HEK293 (cell line): ENCODE data around the gene TMEM207.

Source experiments
- CTCF ChIA-PET: fragments of 350-600 bp; formaldehyde crosslinking; extraction: SDS; loops from one replicate; lab custom pipeline; 2021; ENCODE audit warnings: antibody characterized with exemption; lab: Yijun Ruan, JAX
- POLR2A ChIA-PET: fragments of 300-600 bp; formaldehyde crosslinking; extraction: SDS; loops from one replicate; lab custom pipeline; 2020; ENCODE audit warnings: antibody characterized with exemption, inconsistent platforms; lab: Yijun Ruan, JAX
- H3K27ac ChIP-seq: fragments of 200-500 bp; sonication (Bioruptor generic); 2 replicates; pipeline ENCODE4 v1.5.1; 2014; ENCODE audit warnings: low read depth, low read length, control low read depth, inconsistent platforms; ENCODE audit errors: extremely low read depth
- H3K36me3 ChIP-seq, 2 experiments: fragments of 200-500 bp in 1 of 2; sonication (Bioruptor generic) in 1 of 2; 1 replicate in 1 of 2; 2 replicates in 1 of 2; pipeline ENCODE4 v1.5.1; 2014 to 2017; ENCODE audit warnings: inconsistent platforms in 2 of 2, low read length in 2 of 2; ENCODE audit not compliant: control insufficient read depth in 2 of 2, insufficient read depth in 1 of 2
- H3K4me1 ChIP-seq: fragments of 200-500 bp; sonication (Bioruptor generic); 2 replicates; pipeline ENCODE4 v1.5.1; 2014; ENCODE audit warnings: mild to moderate bottlenecking, low read length, inconsistent platforms; ENCODE audit not compliant: control insufficient read depth, insufficient read depth
- H3K4me3 ChIP-seq: 2 replicates; pipeline ENCODE4 v1.5.1; 2011; ENCODE audit warnings: low read depth, mild to moderate bottlenecking, control low read depth, low read length, moderate library complexity
- H3K9me3 ChIP-seq: fragments of 200-500 bp; sonication (Bioruptor generic); 2 replicates; pipeline ENCODE4 v1.5.1; 2014; ENCODE audit warnings: low read depth, low read length, inconsistent platforms; ENCODE audit not compliant: control insufficient read depth, insufficient read depth
- FEZF1 ChIP-seq: fragments of 450-650 bp; formaldehyde crosslinking; IDR thresholded peaks from 2 replicates; pipeline ENCODE4 v1.5.1; 2016; ENCODE audit warnings: missing biosample characterization, missing genetic modification characterization
- GLI4 ChIP-seq: fragments of 450-650 bp; formaldehyde crosslinking; IDR thresholded peaks from 2 replicates; pipeline ENCODE4 v1.5.1; 2016; ENCODE audit warnings: missing biosample characterization, missing genetic modification characterization
- GLIS1 ChIP-seq: fragments of 450-650 bp; formaldehyde crosslinking; IDR thresholded peaks from 2 replicates; pipeline ENCODE4 v1.5.1; 2016; ENCODE audit warnings: missing biosample characterization, missing genetic modification characterization
- GLIS2 ChIP-seq: fragments of 450-650 bp; formaldehyde crosslinking; IDR thresholded peaks from 2 replicates; pipeline ENCODE4 v1.5.1; 2016; ENCODE audit warnings: missing biosample characterization, missing genetic modification characterization
- ZFP41 ChIP-seq: fragments of 450-650 bp; formaldehyde crosslinking; IDR thresholded peaks from 2 replicates; pipeline ENCODE4 v1.5.1; 2016; ENCODE audit warnings: missing biosample characterization, missing genetic modification characterization, borderline replicate concordance
- ZNF155 ChIP-seq: fragments of 450-650 bp; formaldehyde crosslinking; IDR thresholded peaks from 2 replicates; pipeline ENCODE4 v1.5.1; 2016; ENCODE audit warnings: missing biosample characterization, missing genetic modification characterization
- ZNF175 ChIP-seq: fragments of 450-650 bp; formaldehyde crosslinking; IDR thresholded peaks from 2 replicates; pipeline ENCODE4 v1.5.1; 2016; ENCODE audit warnings: missing biosample characterization, missing genetic modification characterization
- ZNF223 ChIP-seq: fragments of 450-650 bp; formaldehyde crosslinking; IDR thresholded peaks from 2 replicates; pipeline ENCODE4 v1.5.1; 2016; ENCODE audit warnings: missing biosample characterization, missing genetic modification characterization
- ZNF248 ChIP-seq: fragments of 450-650 bp; formaldehyde crosslinking; IDR thresholded peaks from 2 replicates; pipeline ENCODE4 v1.5.1; 2017; ENCODE audit warnings: missing biosample characterization, missing genetic modification characterization
- ZNF302 ChIP-seq: fragments of 450-650 bp; formaldehyde crosslinking; IDR thresholded peaks from 2 replicates; pipeline ENCODE4 v1.5.1; 2016; ENCODE audit warnings: missing biosample characterization, missing genetic modification characterization, low read depth
- ZNF324 ChIP-seq: fragments of 450-650 bp; formaldehyde crosslinking; IDR thresholded peaks from 2 replicates; pipeline ENCODE4 v1.5.1; 2016; ENCODE audit warnings: missing biosample characterization, missing genetic modification characterization
- ZNF341 ChIP-seq: fragments of 450-650 bp; formaldehyde crosslinking; IDR thresholded peaks from 2 replicates; pipeline ENCODE4; 2016; ENCODE audit warnings: low read depth, missing biosample characterization, missing genetic modification characterization
- ZNF394 ChIP-seq: fragments of 450-650 bp; formaldehyde crosslinking; IDR thresholded peaks from 2 replicates; pipeline ENCODE4 v1.5.1; 2016; ENCODE audit warnings: missing biosample characterization, missing genetic modification characterization, mild to moderate bottlenecking, moderate library complexity, borderline replicate concordance
- ZNF398 ChIP-seq: fragments of 450-650 bp; formaldehyde crosslinking; IDR thresholded peaks from 2 replicates; pipeline ENCODE4 v1.5.1; 2017; ENCODE audit warnings: missing biosample characterization, missing genetic modification characterization
- ZNF501 ChIP-seq: fragments of 450-650 bp; formaldehyde crosslinking; IDR thresholded peaks from 2 replicates; pipeline ENCODE4 v1.5.1; 2016; ENCODE audit warnings: missing biosample characterization, missing genetic modification characterization
- ZNF510 ChIP-seq: fragments of 450-650 bp; formaldehyde crosslinking; IDR thresholded peaks from 2 replicates; pipeline ENCODE4 v1.5.1; 2018; ENCODE audit warnings: mild to moderate bottlenecking, missing genetic modification characterization, missing biosample characterization; ENCODE audit not compliant: insufficient replicate concordance
- ZNF514 ChIP-seq: fragments of 450-650 bp; formaldehyde crosslinking; IDR thresholded peaks from 2 replicates; pipeline ENCODE4 v1.5.1; 2016; ENCODE audit warnings: missing biosample characterization, missing genetic modification characterization
- ZNF561 ChIP-seq: fragments of 450-650 bp; IDR thresholded peaks from 2 replicates; pipeline ENCODE4 v1.5.1; 2018; ENCODE audit warnings: missing biosample characterization, missing genetic modification characterization, borderline replicate concordance
- ZNF747 ChIP-seq: fragments of 450-650 bp; formaldehyde crosslinking; IDR thresholded peaks from 2 replicates; pipeline ENCODE4 v1.5.1; 2016; ENCODE audit warnings: missing biosample characterization, missing genetic modification characterization
- TF ChIP-seq, protein P1 (sequence below): fragments of 450-650 bp; formaldehyde crosslinking; IDR thresholded peaks from 2 replicates; pipeline ENCODE4 v1.5.1; 2017; ENCODE audit warnings: missing biosample characterization, missing genetic modification characterization
- TF ChIP-seq, protein P2 (sequence below): fragments of 450-650 bp; IDR thresholded peaks from 2 replicates; pipeline ENCODE4 v1.5.1; 2018; ENCODE audit warnings: missing biosample characterization, missing genetic modification characterization
- TF ChIP-seq, protein P3 (sequence below): fragments of 450-650 bp; formaldehyde crosslinking; IDR thresholded peaks from 2 replicates; pipeline ENCODE4 v1.5.1; 2016; ENCODE audit warnings: missing biosample characterization, missing genetic modification characterization
- TF ChIP-seq, protein P4 (sequence below): fragments of 450-650 bp; formaldehyde crosslinking; IDR thresholded peaks from 2 replicates; pipeline ENCODE4 v1.5.1; 2016; ENCODE audit warnings: missing biosample characterization, missing genetic modification characterization

Gene TMEM207

GRCh38 chr3:190455828-190456227 is 6.1 kb upstream of the TMEM207 start (continued):
- TF ChIP-seq, protein P1, sequence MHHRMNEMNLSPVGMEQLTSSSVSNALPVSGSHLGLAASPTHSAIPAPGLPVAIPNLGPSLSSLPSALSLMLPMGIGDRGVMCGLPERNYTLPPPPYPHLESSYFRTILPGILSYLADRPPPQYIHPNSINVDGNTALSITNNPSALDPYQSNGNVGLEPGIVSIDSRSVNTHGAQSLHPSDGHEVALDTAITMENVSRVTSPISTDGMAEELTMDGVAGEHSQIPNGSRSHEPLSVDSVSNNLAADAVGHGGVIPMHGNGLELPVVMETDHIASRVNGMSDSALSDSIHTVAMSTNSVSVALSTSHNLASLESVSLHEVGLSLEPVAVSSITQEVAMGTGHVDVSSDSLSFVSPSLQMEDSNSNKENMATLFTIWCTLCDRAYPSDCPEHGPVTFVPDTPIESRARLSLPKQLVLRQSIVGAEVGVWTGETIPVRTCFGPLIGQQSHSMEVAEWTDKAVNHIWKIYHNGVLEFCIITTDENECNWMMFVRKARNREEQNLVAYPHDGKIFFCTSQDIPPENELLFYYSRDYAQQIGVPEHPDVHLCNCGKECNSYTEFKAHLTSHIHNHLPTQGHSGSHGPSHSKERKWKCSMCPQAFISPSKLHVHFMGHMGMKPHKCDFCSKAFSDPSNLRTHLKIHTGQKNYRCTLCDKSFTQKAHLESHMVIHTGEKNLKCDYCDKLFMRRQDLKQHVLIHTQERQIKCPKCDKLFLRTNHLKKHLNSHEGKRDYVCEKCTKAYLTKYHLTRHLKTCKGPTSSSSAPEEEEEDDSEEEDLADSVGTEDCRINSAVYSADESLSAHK (tag by site-specific recombination) = no peak
- TF ChIP-seq ZNF324 = no peak
- TF ChIP-seq GLIS2 (tag by site-specific recombination) = no peak
- TF ChIP-seq ZNF501 = no peak
- no peak for TF ChIP-seq ZNF175 (tag by site-specific recombination)
- no peak for TF ChIP-seq ZFP41 (tag by site-specific recombination)
- no peak for TF ChIP-seq ZNF155
- no peak for TF ChIP-seq ZNF514 (tag by site-specific recombination)

GRCh38 chr3:190448256-190448655 is 1.4 kb downstream of the TMEM207 start:
- no peak overlapping the region for H3K27ac ChIP-seq
- H3K4me1 ChIP-seq = no peaks in the 10 kb centered on the region
- CTCF ChIA-PET = interaction anchor here (0.6 to 0.9 kb wide), 3 partner anchors 24 to 1006 kb away, joined by 3 read pairs; no protein-coding TSS in a partner anchor
- POLR2A ChIA-PET = no interaction called here
- no peak overlapping the region for H3K4me3 ChIP-seq
- TF ChIP-seq ZNF223 (no peak), GLI4 (no peak), ZNF510 (no peak), FEZF1 (tag by site-specific recombination) (no peak), ZNF561 (tag by site-specific recombination) (no peak), ZNF398 (tag by site-specific recombination) (no peak), GLIS1 (tag by site-specific recombination) (no peak), ZNF747 (tag by site-specific recombination) (no peak), ZNF248 (no peak), ZNF394 (tag by site-specific recombination) (no peak), ZNF341 (tag by site-specific recombination) (no peak), ZNF302 (tag by site-specific recombination) (no peak)
- TF ChIP-seq, protein P2, sequence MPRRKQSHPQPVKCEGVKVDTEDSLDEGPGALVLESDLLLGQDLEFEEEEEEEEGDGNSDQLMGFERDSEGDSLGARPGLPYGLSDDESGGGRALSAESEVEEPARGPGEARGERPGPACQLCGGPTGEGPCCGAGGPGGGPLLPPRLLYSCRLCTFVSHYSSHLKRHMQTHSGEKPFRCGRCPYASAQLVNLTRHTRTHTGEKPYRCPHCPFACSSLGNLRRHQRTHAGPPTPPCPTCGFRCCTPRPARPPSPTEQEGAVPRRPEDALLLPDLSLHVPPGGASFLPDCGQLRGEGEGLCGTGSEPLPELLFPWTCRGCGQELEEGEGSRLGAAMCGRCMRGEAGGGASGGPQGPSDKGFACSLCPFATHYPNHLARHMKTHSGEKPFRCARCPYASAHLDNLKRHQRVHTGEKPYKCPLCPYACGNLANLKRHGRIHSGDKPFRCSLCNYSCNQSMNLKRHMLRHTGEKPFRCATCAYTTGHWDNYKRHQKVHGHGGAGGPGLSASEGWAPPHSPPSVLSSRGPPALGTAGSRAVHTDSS (tag by site-specific recombination) = no peak
- TF ChIP-seq, protein P3, sequence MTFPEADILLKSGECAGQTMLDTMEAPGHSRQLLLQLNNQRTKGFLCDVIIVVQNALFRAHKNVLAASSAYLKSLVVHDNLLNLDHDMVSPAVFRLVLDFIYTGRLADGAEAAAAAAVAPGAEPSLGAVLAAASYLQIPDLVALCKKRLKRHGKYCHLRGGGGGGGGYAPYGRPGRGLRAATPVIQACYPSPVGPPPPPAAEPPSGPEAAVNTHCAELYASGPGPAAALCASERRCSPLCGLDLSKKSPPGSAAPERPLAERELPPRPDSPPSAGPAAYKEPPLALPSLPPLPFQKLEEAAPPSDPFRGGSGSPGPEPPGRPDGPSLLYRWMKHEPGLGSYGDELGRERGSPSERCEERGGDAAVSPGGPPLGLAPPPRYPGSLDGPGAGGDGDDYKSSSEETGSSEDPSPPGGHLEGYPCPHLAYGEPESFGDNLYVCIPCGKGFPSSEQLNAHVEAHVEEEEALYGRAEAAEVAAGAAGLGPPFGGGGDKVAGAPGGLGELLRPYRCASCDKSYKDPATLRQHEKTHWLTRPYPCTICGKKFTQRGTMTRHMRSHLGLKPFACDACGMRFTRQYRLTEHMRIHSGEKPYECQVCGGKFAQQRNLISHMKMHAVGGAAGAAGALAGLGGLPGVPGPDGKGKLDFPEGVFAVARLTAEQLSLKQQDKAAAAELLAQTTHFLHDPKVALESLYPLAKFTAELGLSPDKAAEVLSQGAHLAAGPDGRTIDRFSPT (tag by site-specific recombination) = no peak
- TF ChIP-seq, protein P4, sequence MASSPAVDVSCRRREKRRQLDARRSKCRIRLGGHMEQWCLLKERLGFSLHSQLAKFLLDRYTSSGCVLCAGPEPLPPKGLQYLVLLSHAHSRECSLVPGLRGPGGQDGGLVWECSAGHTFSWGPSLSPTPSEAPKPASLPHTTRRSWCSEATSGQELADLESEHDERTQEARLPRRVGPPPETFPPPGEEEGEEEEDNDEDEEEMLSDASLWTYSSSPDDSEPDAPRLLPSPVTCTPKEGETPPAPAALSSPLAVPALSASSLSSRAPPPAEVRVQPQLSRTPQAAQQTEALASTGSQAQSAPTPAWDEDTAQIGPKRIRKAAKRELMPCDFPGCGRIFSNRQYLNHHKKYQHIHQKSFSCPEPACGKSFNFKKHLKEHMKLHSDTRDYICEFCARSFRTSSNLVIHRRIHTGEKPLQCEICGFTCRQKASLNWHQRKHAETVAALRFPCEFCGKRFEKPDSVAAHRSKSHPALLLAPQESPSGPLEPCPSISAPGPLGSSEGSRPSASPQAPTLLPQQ (tag by site-specific recombination) = no peak
- no peaks in the 10 kb centered on the region for H3K9me3 ChIP-seq
- H3K36me3 ChIP-seq = no peaks in the 10 kb centered on the region
